GM19438 (cell line): Measurements from ENCODE around the gene ERICH4.
"Not testable (repeated sequence)": the region's sequence is repeated elsewhere in the genome, so short reads cannot be mapped to it uniquely, and the experiment has no call there.

ENCODE experiments used
- ATAC-seq: cut with Tn5 transposase; IDR thresholded peaks from one replicate; pipeline ENCODE4 v1.9.1; 2021; ENCODE audit warnings: low read depth; ENCODE audit not compliant: unreplicated experiment

The ERICH4 gene

DNA sequence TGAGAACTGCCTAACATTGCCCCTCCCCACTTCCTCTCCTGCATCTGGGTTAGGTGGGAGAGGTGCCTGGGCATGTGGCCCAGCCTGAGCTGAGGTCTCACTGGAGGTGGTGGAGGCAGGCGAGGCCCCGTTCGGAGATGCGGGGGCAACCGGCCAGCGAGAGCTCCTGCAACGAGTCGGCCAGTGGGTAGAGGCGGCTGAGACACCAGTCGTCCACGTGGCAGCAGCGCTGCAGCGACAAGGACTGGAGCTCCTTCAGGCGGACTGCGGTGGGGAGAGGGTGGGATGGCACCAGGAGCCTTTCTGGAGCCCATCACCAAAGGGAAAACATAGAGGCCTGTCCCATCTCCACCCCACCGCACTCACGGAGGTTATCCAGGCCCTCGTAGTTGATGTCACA lies 9.8 kb upstream of the ERICH4 start:
- ATAC-seq: no peak

DNA sequence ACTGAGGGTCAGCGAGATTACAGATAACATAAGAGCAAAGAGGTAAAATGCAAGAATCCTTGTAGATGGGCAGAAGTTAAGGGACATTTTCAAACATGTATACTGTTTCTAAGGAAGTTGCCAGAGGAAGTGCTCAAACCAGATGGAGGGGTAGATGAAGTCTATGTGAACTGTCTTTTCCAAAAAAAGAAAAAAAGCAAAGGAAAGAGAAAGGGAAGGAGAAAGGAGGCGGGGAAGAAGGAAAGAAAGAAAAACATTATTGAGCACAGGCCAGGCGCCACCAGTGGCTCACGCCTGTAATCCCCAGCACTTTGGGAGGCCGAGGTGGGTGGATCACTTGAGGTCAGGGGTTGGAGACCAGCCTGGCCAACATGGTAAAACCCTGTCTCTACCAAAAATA lies 8.5 kb upstream of the ERICH4 start:
- no peak for ATAC-seq

DNA sequence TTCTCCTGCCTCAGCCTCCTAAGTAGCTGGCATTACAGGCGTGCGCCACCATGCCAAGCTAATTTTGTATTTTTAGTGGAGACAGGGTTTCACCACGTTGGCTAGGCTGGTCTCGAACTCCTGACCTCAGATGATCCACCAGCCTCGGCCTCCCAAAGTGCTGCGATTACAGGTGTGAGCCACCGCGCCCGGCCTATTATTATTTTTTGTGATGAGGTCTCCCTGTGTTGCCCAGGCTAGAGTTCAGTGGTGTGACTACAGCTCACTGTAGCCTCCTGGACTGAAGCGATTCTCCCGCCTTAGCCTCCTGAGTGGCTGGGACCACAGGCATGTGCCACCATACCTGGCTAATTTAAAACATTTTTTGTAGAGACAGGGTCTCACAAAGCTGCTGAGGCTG lies 7.6 kb upstream of the ERICH4 start:
- ATAC-seq: not testable (repeated sequence)

DNA sequence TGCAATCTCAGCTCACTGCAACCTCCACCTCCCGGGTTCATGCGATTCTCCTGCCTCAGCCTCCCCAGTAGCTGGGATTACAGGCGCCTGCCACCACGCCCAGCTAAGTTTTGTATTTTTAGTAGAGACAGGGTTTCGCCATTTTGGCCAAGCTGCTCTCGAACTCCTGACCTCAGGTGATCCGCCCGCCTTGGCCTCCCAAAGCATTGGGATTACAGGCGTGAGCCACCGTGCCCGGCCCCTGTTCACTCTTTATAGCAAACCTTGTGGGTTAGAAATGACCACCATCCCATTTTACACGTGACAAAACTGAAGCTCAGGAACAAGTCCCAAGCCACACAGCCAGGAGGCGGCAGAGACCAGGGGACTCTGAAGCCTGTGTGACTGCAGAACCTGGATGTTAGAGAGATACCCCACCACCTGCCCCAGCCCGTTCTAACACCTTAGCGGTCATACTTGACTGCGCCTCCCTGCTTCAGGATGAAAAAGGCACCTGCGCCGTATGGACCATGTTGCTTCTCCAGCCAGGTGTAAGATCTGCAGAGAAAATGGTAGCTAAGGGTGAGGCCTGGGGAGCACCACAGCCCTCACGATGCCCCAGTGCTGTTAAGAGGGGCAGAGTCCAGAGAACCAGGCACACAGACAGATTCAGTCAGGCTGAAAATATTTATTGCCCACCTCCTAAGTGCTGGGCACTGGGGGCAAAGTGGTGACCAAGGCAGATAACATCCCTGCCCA lies 6.9 kb upstream of the ERICH4 start:
- no peak for ATAC-seq

DNA sequence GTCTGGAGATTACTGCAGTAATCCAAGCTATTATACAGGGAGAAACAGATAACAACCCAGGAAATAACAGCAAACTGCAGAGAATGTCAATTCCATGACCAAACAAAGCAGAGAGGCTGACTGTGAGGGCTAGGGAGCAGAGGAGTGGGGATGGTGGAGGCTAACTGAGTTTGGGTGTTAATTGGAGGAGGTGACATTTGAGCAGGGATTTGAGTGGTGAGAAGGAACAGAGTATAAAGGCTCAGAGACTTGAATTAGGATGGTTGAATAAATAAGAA lies 6.3 kb upstream of the ERICH4 start:
- ATAC-seq: no peak

DNA sequence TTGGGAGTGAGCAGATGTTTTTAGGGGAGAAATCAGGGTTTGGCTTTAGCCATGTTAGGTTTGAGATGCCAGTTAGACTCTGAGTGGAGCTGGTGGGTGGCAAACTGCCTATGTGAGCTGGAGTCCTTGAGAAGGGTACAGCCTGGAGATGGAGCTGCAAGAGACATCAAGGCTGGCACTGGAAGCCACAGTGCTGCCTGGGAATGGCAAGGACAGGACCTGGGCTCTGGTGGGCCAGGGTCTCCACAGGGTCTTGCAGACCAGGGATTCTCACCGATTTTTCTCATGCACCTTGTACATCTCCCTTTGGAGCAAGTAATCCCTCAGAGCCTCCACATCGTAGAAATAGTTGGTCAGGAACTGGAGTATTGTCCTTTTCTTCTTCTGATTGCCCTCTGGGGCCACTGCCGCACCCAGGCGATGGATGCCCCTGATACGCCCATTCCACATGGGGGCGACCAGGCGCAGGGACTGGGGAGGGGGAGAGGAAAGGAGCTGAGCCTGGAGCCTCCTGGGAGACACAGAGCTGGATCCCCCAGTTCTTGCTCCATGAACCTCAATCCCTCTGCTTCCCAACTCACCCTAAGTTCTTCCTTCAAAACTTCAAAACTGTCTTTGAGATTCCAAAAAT lies 4.9 kb upstream of the ERICH4 start:
- ATAC-seq: no peak

DNA sequence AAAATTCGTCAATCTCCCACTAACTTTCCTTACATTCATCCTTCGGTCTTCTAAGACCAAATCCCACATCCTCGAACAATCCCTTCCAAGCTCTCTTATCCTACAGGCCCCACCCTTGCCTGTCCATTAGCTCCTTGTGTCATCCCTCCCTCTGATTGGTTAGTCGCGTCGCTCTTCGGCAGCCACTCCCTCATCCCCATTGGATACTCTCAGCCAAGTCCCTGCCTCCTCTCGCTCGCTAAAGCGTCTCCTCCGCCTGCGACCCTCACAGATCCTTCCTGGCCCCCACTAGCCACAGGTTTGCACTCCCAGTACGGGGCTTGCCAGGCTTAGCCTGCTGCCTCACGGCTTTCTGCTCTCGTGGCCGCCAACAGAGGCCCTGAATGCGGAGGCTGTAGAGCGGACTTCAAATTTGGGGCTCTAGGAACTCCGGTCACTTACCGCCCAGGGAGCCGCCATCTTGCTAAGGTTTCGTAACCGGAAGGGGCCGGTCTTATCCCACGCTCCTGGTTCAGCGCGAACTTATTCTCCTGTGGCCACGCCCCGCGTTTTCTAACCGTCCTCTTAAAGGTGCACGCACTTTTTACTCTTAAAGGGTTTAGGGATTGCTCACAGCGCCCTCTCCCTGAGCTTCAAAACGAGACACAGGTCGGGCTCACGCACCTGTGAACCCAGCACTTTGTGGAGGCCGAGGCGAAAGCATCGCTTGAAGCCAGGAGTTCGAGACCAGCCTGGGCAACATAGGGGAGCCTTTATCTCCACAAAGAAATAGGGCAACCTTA lies 3.3 kb upstream of the ERICH4 start, which contains the start of gene DMAC2:
DMAC2 (minus strand) TSS at position 472 of the 782 bp plus-strand sequence; CDS start at position 459, 13 bp downstream.
- ATAC-seq: peak; percentile 90

DNA sequence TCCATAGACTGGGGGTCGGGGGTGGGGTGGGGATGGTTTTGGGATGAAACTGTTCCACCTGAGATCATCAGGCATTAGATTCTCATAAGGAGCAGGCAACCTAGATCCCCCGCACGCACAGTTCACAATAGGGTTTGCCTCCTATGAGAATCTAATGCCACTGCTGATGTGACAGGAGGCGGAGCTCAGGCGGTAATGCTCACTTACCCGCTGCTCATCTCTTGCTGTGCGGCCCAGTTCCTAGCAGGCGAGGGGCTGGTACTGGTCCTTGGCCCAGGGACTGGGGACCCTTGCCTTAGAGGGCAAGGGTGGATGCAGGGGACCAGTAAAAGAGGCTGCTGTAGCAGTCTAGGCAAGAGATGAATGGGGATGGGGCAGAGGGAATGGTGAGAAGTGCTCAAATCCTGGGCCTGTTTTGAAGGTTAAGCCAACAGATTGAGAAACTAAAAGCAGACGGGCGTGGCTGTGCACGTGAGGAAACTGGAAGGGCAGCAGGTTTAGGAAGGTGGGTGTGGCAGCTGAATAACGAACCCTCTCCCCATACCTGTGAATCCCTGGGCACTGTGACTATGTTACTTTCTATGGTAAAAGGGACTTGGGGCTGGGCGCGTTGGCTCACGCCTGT lies 1.5 kb upstream of the ERICH4 start:
- no peak for ATAC-seq

DNA sequence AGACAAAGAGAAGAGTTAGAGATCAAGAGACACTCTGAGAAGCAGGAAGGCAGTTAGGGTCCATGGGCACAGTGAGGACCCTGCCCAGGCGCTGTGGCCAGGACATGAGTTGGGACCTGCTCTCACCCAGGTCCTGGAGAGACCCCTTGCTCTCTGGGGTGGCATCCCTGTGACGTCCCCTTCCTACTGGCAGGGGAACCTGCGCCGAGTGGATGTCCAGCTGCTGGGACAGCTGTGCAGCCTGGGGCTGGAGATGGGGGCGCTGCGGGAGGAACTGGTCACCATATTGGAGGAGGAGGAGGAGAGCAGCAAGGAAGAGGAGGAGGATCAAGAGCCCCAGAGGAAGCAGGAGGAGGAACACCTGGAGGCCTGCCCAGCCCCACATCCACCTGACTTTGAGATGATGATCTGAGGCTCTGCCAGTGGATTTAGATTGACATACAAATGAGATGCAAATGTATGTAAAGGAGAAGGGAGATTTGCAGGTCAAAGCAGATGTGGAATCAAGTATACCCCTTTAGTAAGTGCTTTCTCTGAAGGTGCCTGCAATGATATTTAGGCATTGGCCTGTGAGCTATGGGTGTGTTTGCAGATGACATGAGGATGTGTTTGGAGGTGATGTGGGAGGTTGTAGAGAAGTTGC lies 978 bp downstream of the ERICH4 start:
- no peak for ATAC-seq

DNA sequence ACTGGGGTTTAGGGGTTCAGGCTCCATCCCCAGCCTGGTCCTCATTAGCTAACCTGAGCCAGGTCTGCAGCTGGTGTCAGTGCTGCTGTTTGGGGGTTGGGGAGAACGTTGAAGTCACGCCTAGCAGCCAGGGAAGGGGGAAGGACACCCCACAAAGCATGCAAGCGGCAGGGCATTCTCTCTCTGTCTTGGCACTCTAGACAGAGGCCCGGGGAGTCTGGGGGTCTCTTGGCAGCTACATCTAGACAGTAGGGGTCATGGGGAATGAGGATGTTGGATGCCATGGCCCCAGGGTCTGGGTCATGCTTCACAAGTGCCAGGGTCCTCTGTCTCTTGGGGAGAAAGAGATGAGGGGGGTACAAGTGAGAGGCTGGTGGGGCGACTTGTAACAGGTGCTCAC lies 2.6 kb downstream of the ERICH4 start:
- ATAC-seq: no peak

DNA sequence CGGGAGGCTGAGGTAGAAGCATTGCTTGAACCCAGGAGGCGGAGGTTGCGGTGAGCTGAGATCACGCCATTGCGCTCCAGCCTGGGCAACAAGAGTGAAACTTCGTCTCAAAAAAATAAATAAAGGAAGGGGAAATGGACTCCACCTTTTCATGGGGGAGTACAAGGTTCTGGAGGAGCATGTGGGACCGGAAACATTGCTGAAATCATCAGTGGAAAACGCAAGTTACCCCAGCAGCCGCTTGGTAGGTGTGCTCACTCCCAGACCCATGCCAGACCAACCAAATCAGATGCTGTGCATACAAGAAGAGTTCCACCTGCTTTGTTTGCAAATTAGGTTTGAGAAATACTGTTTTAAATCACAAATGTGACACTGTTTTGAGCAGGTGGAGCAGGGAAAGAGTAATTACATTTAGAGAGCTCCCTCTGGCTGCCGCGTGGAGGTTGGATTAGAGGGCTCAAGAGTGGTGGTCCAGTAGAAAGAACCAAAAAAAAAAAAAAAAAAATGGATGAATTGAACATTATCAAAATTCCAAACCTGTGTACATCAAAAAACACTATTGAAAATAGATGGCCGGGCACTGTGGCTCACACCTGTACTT lies 4.9 kb downstream of the ERICH4 start:
- no peak for ATAC-seq

DNA sequence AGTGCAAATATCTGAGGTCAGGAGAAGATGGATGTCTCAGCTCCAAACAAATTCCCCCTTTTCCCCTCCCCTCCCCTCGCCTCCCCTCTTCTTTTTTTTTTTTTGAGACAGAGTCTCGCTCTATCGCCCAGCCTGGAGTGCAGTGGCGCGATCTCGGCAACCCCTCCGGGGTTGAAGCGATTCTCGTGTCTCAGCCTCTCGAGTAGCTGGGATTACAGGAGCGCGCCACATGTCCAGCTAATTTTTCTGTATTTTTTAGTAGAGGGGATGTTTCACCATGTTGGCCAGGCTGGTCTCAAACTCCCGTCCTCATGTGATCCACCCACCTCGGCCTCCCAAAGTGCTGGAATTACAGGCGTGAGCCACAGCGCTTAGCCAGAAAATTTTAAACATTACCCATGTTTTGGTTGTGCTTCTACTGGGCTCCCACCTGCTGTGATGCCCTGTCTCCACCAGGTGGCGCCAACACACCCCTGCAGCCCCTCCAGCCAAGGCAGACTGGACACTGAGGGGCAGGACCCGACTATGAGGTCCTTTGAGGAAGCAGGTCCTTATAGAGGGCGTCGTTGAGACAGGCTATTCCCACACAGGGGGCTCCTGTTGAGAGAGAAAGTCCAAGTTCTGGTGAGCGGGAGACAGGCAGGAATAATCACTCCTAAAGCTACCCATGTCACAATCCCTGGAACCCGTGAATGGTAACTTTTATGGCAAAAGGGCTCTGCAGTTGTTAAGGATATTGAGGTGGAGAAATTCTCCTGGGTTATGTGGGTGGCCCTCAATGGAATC lies 6.3 kb downstream of the ERICH4 start:
- no peak for ATAC-seq

DNA sequence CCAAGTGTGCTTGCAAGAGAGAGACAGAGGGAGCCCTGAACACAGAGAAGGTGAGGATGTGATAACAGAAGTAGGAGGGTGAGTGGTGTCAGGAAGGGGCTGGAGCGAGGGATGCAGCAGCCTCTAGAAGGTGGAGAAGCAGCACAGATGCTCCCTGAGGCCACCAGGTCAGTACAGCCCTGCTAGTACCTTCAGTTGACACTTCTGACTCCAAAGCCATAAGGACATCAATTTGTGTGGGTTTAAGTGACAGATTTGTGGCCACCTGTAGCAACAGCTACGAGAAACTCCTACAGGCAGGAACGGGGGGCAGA lies 6.9 kb downstream of the ERICH4 start:
- no peak for ATAC-seq

DNA sequence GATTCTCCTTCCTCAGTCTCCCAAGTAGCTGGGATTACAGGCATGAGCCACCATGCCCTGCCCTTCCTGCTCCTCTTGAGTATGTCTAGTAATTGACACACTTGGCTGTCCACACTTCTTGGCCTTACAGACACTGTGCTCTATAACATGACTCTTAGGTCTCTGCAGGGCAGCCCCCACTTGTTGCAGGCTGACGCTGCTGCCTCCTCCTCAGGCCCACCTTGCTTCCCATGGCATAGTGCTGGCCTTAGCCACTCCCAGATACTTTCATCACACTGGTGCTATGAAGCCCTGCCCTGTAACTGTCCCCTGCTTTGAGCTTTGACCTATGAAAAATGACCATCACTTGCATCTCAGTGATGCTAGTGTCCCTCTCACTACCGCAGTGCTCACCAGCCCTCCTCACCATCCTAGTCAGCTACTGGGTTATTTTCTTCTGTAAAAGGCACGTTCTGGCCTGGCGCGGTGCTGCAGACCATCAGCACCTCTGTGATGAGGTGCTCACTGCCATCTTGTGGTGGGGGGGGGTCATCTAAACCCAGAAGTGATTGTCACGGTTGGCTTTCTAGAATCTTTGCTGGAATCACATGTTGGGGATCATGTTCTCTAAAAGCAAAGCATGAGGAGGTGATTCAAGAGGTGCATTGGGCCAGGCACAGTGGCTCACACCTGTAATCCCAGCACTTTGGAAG lies 9.8 kb downstream of the ERICH4 start:
- ATAC-seq: no peak

DNA sequence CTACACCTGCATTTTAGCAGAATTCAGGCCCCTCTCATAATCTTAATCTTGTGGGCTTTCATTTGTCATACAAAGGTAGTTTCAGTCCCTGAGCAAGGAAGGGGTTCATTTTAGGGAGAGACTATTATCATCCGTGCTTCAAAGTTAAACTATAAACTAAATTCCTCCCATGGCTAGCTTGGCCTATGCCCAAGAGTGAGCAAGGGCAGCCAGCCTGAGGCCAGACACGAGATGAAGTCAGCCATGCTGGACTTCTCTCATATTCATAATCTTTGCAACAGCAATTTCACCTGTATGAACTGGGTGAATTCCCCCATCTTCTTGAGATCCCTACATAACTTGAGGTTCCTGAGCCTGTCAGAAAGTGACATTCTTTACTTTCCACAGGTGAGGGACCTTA lies 13.0 kb downstream of the ERICH4 start:
- ATAC-seq: no peak

DNA sequence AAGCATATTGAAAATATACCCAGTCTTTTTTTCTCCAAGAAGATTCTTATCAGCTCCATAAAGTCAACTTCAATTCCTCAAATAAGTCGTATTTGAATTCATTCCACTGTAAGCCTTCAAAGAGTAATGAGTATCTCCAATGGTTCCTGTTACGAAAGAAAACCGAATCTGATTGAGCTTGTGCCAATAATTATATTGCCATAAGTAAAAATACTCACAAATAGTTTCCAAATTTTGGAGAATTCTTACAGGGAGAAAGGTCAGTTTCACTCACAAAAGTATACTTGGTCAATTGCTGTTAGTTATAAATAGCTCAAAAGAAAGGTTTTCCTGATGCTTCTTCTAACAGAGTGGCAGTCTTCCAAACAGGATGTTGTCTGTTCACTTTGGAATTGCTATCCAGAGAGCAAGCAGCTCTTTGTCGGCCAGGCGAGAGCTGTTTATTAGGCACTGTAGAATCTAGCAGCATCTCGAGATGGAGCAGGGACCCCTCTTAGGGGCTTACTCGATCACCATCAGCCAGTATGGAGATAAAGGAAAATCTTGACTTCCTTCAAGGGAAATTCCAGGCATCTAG lies 13.5 kb downstream of the ERICH4 start:
- no peak for ATAC-seq

DNA sequence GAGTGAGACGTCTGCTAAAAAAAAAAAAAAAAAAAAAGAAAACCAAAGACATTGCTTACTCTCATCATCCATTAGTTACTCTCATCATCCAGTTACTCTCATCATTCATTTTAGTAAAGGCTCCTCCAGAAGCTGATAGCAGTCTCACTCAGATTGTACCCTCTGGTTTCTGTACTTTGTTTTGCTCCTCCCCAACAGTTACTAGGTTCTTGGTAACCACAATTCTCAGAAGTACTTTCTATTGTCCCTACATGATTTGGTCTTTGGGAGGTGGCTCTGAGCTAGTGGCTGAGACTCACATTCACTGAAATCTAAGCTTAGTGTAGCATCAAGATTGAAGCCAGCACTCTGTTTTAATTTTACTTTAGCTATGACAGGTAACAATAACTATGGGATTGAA lies 14.3 kb downstream of the ERICH4 start:
- ATAC-seq: peak; percentile 74

DNA sequence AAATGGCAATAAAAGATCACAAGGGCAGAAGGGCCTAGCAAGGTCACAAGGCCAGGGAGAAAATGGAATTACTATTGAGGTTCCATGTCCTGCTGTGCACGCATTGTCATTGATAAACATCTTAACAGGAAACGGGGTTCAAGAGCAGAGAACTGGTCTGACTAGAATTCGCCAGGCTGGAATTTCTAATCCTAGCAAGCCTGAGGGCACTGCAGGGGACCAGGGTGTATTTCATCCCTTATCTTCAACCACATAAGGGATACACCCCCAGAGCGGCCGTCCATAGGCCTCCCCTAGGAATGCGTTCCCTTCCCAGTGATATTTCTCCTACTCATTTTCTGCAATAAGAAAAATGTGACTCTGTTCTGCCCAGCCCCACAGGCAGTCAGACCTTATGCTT lies 19.5 kb downstream of the ERICH4 start:
- no peak for ATAC-seq
